HG02943 (cell line): ENCODE measurements around the gene SEC61G.

ENCODE experiments used
- ATAC-seq: cut with Tn5 transposase; IDR thresholded peaks from one replicate; pipeline ENCODE4 v1.9.1; 2021; ENCODE audit warnings: mild to moderate bottlenecking, low read depth, moderate library complexity; ENCODE audit not compliant: unreplicated experiment

SEC61G gene

DNA sequence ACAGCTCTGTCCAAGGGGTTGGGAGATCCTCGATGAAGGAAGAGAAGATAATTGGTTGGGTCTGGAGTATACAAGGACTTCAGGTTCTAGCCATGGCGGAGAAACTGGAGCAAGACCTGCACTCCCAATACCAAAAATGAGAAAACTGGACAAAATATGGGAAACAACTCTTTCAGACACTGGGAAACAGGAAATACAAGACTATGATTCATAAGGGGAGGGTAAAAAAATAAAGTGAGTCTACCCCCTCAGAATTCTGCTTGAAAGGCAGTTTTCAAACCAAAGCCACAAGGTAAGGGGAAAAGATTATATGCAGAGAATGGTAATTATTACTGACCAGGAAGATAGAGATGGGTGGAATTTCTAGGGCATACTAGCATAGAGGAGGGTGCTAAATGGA lies 10.2 kb upstream of the SEC61G start:
- ATAC-seq = no peak

- ATAC-seq = no peak
Observed at GRCh38 chr7:54764861-54765260, 5.8 kb upstream of the SEC61G start.

- no peak for ATAC-seq
Observed at GRCh38 chr7:54757711-54758110, 1.3 kb downstream of the SEC61G start.

DNA sequence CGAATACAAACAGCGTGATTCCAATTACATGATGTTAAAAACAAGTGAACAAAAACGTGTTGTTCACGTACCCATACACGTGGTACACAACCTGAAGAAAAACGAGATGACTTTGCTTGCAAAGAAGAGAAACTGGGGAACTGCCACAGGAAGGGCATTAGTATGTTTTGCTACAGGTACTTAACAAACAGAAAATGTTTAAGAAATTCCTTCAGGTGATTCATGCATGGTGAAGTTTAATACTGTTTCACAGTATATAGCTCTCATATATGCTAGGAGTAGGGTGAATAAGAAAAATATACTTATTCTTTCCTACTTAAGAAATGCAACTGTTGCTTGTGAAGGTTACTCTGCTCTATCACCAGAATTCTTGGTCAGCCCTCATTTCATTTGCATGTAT lies 9.8 kb downstream of the SEC61G start:
- no peak for ATAC-seq

DNA sequence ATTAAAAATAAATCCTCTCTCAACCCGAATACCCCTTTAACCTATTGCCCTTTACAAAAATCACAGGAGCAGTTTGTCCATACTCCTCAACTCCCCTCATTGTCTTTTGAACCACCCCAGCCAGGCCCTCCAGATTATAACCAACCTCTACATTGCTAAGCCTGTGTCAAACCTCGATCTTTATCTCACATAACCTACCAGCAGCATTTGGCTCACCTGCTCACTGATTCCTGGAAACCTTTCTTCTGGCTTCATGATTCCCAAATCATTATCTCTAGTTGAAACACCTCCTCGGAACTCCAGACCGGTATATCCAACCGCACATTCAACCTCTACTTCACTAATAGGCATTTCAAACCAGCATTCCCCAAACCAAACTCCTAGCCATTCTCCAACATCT lies 11.8 kb downstream of the SEC61G start:
- ATAC-seq = no peak

GRCh38 chr7:54743580-54743979 lies 15.4 kb downstream of the SEC61G start:
- ATAC-seq = no peak

GRCh38 chr7:54738737-54739136 lies 20.3 kb downstream of the SEC61G start:
- no peak for ATAC-seq

- ATAC-seq = no peak
Observed at GRCh38 chr7:54729107-54729506, 29.9 kb downstream of the SEC61G start.

GRCh38 chr7:54728411-54728810 lies 30.6 kb downstream of the SEC61G start:
- no peak for ATAC-seq

DNA sequence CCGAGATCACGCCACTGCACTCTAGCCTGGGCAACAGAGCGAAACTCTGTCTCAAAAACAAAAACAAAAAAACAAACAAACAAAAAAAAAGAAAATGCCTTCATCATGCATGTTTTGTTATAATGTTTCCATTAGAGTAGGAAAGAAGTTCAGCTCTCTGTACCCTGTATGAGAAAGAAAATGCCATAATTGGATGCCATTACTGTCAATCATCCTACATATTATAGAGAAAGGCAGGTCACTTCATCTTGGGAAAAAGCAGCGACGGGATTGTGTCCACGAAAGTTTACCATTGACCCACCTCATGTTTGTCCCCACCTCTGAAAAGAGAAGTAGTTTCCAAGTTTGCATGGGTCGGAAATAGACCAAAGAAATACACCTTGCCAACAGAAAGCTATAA lies 33.8 kb downstream of the SEC61G start:
- no peak for ATAC-seq

- no peak for ATAC-seq
Observed at GRCh38 chr7:54722502-54722901, 36.5 kb downstream of the SEC61G start.

DNA sequence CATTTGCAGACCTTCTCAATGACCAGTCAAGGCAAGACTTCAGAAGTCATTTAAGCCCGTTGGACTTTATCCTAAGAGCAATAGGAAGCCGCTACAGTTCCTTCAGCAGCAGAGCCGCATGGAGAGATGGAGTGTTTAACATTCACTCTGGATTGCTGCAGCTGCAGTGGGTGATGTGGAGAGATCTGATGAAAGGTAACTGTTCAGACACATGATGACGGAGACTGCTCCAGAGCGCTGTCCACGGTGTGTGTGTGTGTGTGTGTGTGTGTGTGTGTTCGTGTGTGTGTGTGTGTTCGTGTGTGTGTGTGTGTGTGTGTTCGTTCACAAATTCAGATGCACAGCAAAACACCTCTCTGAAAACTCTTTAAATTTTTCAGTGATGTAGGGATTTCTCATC lies 37.0 kb downstream of the SEC61G start:
- no peak for ATAC-seq

DNA sequence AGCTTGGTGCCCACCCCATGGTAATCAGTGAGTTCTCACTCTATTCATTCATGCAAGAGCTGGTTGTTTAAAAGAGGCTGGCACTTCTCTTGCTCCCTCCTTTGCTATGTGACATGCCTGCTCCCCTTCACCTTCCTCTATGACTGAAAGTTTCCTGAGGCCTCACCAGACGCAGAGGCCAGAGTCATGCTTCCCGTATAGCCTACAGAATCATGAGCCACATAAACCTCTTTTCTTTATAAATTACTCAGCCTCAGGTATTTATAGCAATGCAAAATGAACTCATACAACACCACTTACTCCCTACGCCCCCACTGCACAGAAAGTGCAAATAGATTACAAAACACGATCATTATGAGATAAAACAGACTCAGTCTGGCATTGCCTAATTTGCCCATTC lies 39.0 kb downstream of the SEC61G start:
- ATAC-seq = no peak

DNA sequence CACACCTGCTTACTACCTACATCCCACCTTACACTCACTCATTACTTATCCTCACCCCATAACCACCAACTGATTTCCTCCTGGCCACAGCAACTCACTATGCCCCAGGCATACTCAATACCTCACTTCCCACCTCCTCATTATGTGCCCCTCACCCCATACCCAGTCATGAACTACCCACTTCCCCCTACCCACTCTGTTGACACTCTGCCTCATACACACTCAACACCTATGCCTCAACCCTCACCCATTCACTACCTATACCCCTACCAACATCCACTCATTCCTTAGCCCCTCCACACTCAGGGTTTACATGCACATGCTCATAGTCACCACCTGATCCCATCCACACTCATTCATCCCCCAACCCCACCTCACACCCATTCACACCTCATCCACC lies 39.6 kb downstream of the SEC61G start:
- ATAC-seq = no peak

DNA sequence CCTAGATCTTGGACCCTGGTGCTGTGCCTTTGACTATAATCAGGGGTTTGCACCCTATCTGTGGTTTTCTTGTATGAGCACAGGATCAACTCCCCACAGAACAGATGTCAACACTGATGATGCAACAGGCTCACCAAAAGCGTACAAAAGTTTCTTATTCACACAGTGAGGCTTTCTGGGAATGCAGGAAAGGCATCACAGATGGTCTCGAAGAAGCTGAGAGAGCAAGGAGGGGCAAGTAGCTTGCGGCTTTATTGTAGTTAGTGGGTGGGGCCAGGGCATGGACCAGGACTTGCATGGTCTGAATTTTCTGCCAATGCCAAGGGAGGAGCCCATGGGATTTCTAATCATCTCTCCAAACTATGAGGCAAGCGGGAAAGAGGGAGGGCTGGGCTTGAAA lies 46.2 kb downstream of the SEC61G start:
- no peak for ATAC-seq

GRCh38 chr7:54711900-54712595 lies 47.0 kb downstream of the SEC61G start:
- no peak for ATAC-seq

GRCh38 chr7:54709283-54709682 lies 49.7 kb downstream of the SEC61G start:
- no peak for ATAC-seq

DNA sequence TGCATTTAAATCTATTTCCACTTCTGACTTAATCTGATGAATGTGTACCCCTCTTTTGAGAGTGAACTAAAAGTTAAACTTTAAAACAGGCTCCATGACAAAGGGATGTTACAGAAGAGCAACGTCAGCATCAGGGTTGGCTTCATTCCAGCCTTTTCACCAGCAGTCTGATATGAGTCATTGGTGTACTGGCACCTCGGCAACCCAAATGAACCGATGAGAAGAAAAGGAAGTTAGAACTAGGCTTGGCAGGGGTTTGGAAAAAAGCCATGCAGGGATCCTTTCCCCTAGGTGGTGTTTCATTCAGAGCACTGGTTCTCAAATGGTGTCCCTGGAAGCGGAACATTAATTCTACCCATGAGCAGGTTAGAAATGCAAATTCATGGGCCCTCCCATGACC lies 53.6 kb downstream of the SEC61G start:
- ATAC-seq = no peak

DNA sequence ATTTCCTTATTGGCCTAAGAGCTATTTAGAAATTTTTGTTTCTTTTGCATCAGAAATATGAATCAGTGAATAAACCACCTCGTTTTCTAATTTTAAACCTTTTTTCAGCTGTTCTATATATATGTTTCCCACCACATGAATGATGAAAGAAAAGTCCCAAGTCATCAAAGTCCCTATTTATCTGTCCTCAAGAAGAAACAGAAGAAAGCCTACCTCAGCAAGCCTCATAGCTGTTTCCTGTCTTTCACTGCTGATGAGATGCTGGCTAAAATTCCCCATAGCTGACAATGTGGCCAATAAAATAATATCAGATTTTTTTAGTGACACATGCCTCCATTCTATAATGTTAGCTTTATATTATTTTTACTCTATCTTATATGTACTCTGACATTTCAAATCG lies 54.2 kb downstream of the SEC61G start:
- no peak for ATAC-seq
